Measurements from ENCODE around the gene CHI3L1.

Gene CHI3L1

DNA sequence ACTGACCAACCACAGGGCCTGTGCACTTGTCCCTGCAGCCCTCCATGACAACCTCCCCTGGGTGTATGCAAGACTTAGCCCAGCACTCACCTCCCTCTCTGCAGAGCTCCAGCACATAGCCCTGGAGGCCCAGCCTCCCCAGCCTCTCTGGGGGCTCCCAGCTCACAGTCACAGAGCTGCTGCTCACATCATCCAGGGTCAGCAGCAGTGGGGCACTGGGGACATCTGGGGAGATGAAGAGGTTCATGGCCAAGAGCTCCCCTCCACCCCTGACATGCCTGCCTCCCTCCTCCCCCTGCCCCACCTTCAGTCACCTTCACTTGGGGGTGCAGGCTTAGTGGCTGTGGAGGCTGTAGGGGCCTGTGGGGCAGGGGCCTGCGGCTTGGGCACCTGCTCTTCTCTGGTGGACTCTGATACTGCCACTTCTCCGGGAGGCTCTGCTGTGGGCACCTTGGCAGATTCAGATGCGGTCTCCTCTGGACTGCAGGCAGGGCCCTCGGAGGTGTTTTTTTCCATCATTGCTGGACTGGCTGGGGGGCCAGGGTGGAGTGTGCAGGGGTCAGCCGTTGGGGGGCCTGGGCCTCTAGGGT, 11.2 kb downstream of the CHI3L1 start, which contains the start of gene MYBPH:
MYBPH (minus strand) TSS at position 590 of the 590 bp plus-strand sequence; CDS start at position 519, 71 bp downstream.
- no peaks in the 10 kb centered on the region for H3K36me3 ChIP-seq (ENCODE audit: control insufficient read depth, insufficient read depth, low read length)
- H3K4me3 ChIP-seq (ENCODE audit: extremely low read depth, insufficient read depth, low read length, poor library complexity, severe bottlenecking), result no peak within 1 kb of the TSS
- 100% methylated on average over 1 to 3 of the region's 5 CpGs for WGBS, 2 experiments (ENCODE audit: insufficient coverage in 2 of 2)
- H3K4me1 ChIP-seq (ENCODE audit: control insufficient read depth, insufficient read depth, low read length, poor library complexity, severe bottlenecking), result peaks cover 50% of the 10 kb centered on the region
- H3K9me3 ChIP-seq (ENCODE audit: control insufficient read depth, low read length), result no peaks in the 10 kb centered on the region
- H3K27ac ChIP-seq (ENCODE audit: low read depth, low read length, severe bottlenecking), result no peak within 1 kb of the TSS

DNA sequence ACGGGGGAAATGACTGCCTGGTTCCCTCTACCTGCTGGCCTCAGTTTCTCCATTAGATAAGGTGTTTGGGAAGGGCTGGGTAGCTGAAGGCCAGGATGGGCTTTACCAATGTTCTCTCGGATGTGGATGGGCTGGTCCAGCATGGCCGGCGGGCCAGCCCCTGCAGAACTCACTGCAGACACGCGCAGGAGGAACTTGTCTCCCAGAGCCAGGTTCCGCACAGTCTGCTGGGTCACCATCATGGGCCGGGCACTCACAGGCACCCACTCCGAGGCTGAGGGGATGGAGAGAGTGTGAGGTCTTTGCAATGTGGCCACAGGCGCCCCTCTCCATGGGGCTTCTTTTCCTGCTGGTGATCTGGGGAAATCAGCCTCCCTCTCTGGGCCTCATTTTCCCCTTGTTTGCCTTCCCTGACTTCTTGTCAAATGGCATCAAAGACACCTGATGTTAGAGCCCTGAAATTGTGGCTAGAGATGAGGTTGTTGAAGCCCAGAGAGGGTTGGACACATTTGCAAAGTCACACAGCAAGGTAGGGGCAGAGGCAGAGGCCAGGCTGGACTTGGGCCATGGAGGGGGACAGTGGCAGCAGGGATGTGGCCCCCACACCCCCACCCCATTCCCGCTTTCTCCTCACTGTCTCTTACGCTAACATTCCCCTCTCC, 12.0 kb downstream of the CHI3L1 start:
- H3K36me3 ChIP-seq (ENCODE audit: control insufficient read depth, insufficient read depth, low read length), result no peaks in the 10 kb centered on the region
- no peak overlapping the region for H3K4me3 ChIP-seq (ENCODE audit: extremely low read depth, insufficient read depth, low read length, poor library complexity, severe bottlenecking)
- H3K9me3 ChIP-seq (ENCODE audit: control insufficient read depth, low read length), result no peaks in the 10 kb centered on the region
- peaks cover 46% of the 10 kb centered on the region for H3K4me1 ChIP-seq (ENCODE audit: control insufficient read depth, insufficient read depth, low read length, poor library complexity, severe bottlenecking)
- no peak overlapping the region for H3K27ac ChIP-seq (ENCODE audit: low read depth, low read length, severe bottlenecking)
- 92 to 97% methylated on average over 8 to 9 of the region's 12 CpGs for WGBS, 2 experiments (ENCODE audit: insufficient coverage in 2 of 2)

DNA sequence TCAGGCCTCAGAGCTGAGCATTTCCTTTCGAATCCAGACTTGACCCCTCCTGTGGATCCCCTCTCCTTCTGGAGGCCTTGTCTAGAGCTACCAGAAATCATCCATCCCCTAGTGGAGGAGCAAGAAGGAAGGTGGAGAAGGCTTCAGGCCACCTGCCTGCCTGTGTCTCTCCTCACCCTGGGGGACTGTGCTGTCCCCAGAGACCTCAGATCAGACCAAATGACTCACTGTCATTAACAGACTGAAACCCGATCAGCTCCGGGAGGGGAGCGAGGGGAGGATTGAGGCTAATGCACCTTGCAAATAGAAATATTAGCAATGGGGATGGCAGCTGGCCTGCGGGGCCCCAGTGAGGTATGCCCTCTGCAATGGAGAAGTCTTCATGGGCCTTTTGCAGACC, 12.9 kb downstream of the CHI3L1 start:
- WGBS, 2 experiments (ENCODE audit: insufficient coverage in 2 of 2), result 72 to 94% methylated on average over 4 of the region's 5 CpGs
- no peak overlapping the region for H3K4me3 ChIP-seq (ENCODE audit: extremely low read depth, insufficient read depth, low read length, poor library complexity, severe bottlenecking)
- peaks cover 37% of the 10 kb centered on the region for H3K4me1 ChIP-seq (ENCODE audit: control insufficient read depth, insufficient read depth, low read length, poor library complexity, severe bottlenecking)

DNA sequence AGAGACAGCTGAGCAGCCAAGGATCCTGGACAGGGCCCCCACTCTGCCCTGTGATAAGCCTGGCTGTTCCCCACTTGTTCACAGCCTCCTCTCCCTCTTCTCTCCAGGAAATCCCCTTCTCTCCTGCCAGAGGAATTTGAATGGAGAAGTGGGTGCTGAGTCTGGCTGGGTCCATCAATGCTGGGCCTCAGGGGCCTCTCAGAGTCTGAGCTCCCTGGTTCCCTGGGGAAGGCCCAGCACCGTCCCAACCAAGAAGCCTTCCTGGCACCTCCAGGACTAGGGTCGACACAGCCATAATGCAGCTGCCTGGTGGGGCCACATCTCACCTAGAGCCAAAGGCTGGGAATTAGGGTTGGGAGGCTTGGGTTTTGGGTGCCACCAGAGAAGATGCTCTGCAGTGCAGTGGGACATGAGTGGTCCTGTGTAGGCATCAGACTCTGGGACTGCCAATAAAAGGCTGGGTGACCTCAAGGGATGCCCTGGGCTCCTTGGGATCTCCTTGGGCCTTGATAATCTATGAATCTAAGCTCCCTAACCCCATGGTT, 13.4 kb downstream of the CHI3L1 start:
- H3K36me3 ChIP-seq (ENCODE audit: control insufficient read depth, insufficient read depth, low read length), result no peaks in the 10 kb centered on the region
- 92% methylated on average over 2 of the region's 2 CpGs; no CpG with 5 or more reads in 1 of the 2 experiments for WGBS, 2 experiments (ENCODE audit: insufficient coverage in 2 of 2)
- no peak overlapping the region for H3K27ac ChIP-seq (ENCODE audit: low read depth, low read length, severe bottlenecking)
- H3K9me3 ChIP-seq (ENCODE audit: control insufficient read depth, low read length), result no peaks in the 10 kb centered on the region
- H3K4me1 ChIP-seq (ENCODE audit: control insufficient read depth, insufficient read depth, low read length, poor library complexity, severe bottlenecking), result peaks cover 33% of the 10 kb centered on the region
- no peak overlapping the region for H3K4me3 ChIP-seq (ENCODE audit: extremely low read depth, insufficient read depth, low read length, poor library complexity, severe bottlenecking)

More for the DNA sequence above, 12.9 kb downstream of the CHI3L1 start:
- Histone ChIP-seq H3K36me3 (ENCODE audit: control insufficient read depth, insufficient read depth, low read length) (no peaks in the 10 kb centered on the region), H3K27ac (ENCODE audit: low read depth, low read length, severe bottlenecking) (no peak overlapping the region), H3K9me3 (ENCODE audit: control insufficient read depth, low read length) (no peaks in the 10 kb centered on the region)

DNA sequence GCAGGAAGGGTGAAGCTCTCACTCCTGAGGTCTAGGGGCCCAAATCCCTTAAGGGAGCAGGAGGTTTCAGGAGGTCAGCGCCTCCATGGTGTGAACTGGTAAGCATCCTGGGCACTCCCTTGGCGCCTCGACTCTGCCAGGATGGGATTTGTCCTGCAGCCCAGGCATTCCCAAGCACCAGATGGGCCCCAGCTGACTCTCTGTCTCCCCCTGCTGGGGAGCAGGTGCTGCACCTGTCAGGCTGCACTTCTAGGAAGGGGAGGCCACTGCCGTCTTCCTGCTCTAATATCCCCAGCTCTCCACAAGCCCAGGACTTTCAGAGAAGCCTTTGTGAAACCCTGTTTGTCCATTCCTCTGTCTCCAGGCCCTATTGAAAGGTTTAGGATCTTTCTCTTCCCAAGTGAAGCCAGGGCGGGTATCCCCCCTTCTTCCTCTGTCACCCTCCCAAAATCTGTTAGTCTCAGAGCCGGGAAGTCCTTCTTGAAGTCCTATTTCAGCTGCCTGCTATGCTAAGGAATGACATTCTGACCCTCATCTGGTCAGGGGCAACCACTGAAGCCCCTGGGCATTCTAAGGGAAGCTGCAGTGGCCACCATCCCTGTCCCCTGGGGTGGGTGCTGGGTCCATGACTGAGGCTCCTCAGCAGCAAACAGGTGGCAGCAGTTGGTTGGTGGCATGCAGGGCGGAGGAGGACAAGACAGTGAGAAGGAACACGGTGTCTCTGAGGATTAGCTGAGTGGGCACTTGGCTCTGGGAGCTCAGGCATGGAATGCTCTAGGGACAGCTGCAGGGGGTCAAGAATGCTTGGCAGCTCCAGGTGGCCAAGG, 14.1 kb downstream of the CHI3L1 start:
- H3K4me1 ChIP-seq (ENCODE audit: control insufficient read depth, insufficient read depth, low read length, poor library complexity, severe bottlenecking), result peaks cover 27% of the 10 kb centered on the region
- WGBS, 2 experiments (ENCODE audit: insufficient coverage in 2 of 2), result 67 to 74% methylated on average over 7 of the region's 8 CpGs
- H3K36me3 ChIP-seq (ENCODE audit: control insufficient read depth, insufficient read depth, low read length), result no peaks in the 10 kb centered on the region
- H3K27ac ChIP-seq (ENCODE audit: low read depth, low read length, severe bottlenecking), result no peak overlapping the region
- no peak overlapping the region for H3K4me3 ChIP-seq (ENCODE audit: extremely low read depth, insufficient read depth, low read length, poor library complexity, severe bottlenecking)
- H3K9me3 ChIP-seq (ENCODE audit: control insufficient read depth, low read length), result no peaks in the 10 kb centered on the region

DNA sequence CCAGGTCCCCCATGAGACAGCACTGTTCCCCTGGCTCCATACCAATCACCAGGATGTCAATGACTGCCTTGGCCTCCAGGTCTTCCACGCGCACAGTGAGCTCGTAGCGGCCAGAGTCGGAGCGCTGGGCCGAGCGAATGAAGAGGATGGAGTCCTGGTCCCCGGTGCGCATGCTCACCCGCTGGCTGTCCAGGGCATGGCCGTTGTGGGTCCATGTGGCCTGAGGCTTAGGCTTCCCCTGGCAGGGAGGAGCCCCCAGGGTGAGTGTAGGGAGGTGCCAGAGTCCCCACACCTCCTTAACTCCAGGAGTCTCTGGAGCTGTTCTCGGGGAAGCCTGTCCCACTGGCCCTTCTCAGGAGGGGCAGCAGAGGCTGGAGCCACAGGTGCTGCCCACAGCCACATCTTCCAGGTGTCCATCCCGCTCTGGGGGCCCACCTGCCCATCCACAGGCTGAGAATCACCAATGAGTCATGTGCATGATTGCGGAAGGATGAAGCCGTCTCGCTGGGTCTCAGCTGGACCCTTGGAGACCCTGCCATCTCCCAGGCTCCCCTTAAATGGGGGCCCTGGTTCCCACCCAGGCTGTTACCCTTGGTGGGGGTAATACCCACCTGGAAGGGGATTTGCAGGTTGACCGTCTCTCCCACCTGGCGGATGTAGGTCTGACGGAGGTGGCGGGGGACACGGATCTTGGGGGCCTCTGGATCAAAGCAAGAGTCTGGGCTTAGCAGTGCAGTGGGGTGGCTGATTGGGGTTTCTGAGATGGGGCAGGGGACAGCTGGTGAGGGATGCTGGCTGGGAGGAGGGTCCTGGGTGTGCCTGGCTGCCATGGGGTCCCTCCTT, 14.9 kb downstream of the CHI3L1 start:
- 94 to 98% methylated on average over 18 to 20 of the region's 22 CpGs for WGBS, 2 experiments (ENCODE audit: insufficient coverage in 2 of 2)
- Histone ChIP-seq H3K4me1 (ENCODE audit: control insufficient read depth, insufficient read depth, low read length, poor library complexity, severe bottlenecking) (peaks cover 21% of the 10 kb centered on the region), H3K27ac (ENCODE audit: low read depth, low read length, severe bottlenecking) (no peak overlapping the region), H3K9me3 (ENCODE audit: control insufficient read depth, low read length) (no peaks in the 10 kb centered on the region), H3K4me3 (ENCODE audit: extremely low read depth, insufficient read depth, low read length, poor library complexity, severe bottlenecking) (no peak overlapping the region), H3K36me3 (ENCODE audit: control insufficient read depth, insufficient read depth, low read length) (no peaks in the 10 kb centered on the region)

DNA sequence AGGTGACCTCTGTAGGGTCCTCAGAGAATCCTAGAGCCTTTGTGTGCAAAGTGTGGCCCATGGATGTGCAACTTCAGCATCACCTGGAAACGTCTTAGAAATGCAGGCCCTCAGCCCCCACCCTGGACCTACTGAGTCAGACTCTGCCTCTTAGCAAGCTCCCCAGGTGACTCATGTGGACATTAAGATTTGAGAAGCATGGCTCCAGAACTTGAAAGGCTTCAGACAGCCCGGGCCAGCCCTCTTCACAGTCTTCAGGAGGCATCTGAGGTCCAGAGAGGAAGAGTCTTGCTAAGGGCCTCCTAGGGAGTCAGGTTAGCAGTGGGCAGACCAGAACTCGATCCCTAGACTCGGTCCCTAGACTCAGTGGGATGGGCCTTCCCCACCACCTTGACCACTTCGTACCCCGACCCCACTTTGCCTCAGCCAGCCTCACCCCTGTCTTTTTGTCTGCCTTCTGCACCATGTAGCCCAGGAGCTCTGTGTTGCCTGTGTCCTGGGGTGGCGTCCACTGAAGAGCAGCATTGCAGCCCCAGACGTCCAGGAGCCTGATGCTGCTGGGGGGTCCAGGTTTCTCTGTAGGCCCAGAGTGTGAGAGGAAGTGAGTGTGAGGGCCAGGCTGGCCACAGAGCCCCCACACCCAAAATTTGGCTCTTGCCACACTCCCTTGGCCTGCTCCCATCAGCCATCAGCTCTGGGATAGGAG, 15.7 kb downstream of the CHI3L1 start:
- Histone ChIP-seq H3K36me3 (ENCODE audit: control insufficient read depth, insufficient read depth, low read length) (peaks cover 3% of the 10 kb centered on the region), H3K4me1 (ENCODE audit: control insufficient read depth, insufficient read depth, low read length, poor library complexity, severe bottlenecking) (peaks cover 15% of the 10 kb centered on the region), H3K9me3 (ENCODE audit: control insufficient read depth, low read length) (no peaks in the 10 kb centered on the region), H3K4me3 (ENCODE audit: extremely low read depth, insufficient read depth, low read length, poor library complexity, severe bottlenecking) (no peak overlapping the region), H3K27ac (ENCODE audit: low read depth, low read length, severe bottlenecking) (no peak overlapping the region)
- WGBS, 2 experiments (ENCODE audit: insufficient coverage in 2 of 2), result 87% methylated on average over 3 to 8 of the region's 8 CpGs

DNA sequence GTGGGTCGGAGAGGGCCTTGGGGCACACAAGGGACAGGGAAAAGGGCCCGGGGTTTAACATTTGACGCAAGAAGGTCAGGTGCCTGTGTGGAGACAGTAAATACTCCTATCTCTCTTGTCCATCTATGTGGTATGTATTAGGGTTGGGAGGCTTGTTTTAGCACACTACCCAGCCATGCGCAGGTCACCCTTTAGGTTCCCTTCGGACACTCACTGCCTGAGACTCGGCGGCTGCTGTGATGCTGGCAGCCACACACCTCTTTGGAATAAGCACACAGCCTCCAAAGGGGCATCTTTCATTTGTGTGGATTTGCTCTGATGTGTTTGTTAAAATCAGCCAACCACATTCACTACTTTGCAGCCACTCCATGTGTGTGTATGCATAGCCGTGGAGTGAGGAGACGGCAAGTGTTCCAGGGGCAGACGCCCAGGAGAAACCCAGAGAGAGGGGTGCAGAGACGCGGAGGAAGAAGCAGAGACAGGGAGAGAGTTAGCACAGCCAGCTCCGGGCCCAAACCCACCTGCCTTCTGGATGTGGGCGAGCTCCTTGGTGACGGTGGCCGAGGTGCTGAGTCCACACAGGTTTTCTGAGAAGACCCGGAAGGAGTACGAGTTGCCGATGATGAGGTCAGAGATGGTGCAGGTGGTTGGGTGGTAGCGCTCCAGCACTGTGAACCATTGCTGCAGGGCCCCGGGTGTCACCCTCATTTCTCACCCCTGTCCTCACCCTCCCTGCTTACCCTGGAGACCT, 16.6 kb downstream of the CHI3L1 start:
- Histone ChIP-seq H3K4me1 (ENCODE audit: control insufficient read depth, insufficient read depth, low read length, poor library complexity, severe bottlenecking) (peaks cover 11% of the 10 kb centered on the region), H3K36me3 (ENCODE audit: control insufficient read depth, insufficient read depth, low read length) (peaks cover 3% of the 10 kb centered on the region), H3K27ac (ENCODE audit: low read depth, low read length, severe bottlenecking) (no peak overlapping the region), H3K4me3 (ENCODE audit: extremely low read depth, insufficient read depth, low read length, poor library complexity, severe bottlenecking) (no peak overlapping the region), H3K9me3 (ENCODE audit: control insufficient read depth, low read length) (no peaks in the 10 kb centered on the region)
- WGBS, 2 experiments (ENCODE audit: insufficient coverage in 2 of 2), result 95% methylated on average over 8 to 18 of the region's 21 CpGs

DNA sequence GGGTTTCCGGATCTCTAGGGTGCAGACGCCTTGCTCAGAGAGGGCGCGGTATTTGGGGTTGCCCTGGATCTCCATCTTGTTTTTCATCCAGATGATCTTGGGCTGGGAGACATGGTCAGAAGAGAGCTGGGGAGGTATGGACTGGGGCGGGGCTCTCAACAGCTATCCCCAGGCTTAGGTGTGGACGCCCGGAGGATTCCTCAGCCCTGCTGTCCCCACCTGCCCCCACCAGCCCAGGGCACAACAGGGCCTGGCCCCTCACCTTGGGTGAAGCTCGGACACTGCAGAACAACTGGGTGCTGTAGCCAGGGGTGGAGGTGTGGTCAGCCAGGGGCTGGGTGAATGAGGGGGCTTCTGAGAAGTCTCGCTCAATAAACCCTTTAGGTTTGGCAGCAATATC, 17.5 kb downstream of the CHI3L1 start:
- no peak overlapping the region for H3K4me3 ChIP-seq (ENCODE audit: extremely low read depth, insufficient read depth, low read length, poor library complexity, severe bottlenecking)
- H3K4me1 ChIP-seq (ENCODE audit: control insufficient read depth, insufficient read depth, low read length, poor library complexity, severe bottlenecking), result peaks cover 7% of the 10 kb centered on the region
- peaks cover 6% of the 10 kb centered on the region for H3K36me3 ChIP-seq (ENCODE audit: control insufficient read depth, insufficient read depth, low read length)
- no peaks in the 10 kb centered on the region for H3K9me3 ChIP-seq (ENCODE audit: control insufficient read depth, low read length)
- 94 to 96% methylated on average over 5 to 8 of the region's 9 CpGs for WGBS, 2 experiments (ENCODE audit: insufficient coverage in 2 of 2)
- H3K27ac ChIP-seq (ENCODE audit: low read depth, low read length, severe bottlenecking), result no peak overlapping the region

Measured in mesodermal cell (in vitro differentiated cells).